Tongue (tissue), 2 donors: Measurements from ENCODE around the gene KIRREL1. TPM values are rescaled to one million over a fixed set of nuclear protein-coding genes. Genes with fewer than 3 reads are reported as not detected.

Source experiments
- DNase-seq: peaks from one replicate; pipeline ENCODE4 v3.0.0-alpha.2; 2015
- total RNA-seq: library from RNA; depleted of rRNA; stranded (reverse); fragments of >200 nt; gene quantifications from one replicate; pipeline ENCODE4 v1.2.3, GENCODE V29; 2014

Gene KIRREL1
- total RNA-seq, 1 donor from 2014 or later, result 46.2 TPM

- no peak for DNase-seq
Observed at GRCh38 chr1:158146739-158147138, 153.3 kb downstream of the KIRREL1 start.

- no peak for DNase-seq
Observed at GRCh38 chr1:158147401-158147800, 154.0 kb downstream of the KIRREL1 start.

- no peak for DNase-seq
Observed at GRCh38 chr1:158147869-158148268, 154.4 kb downstream of the KIRREL1 start.

GRCh38 chr1:158148468-158148867 lies 155.0 kb downstream of the KIRREL1 start:
- DNase-seq, result no peak

- no peak for DNase-seq
Observed at GRCh38 chr1:158149175-158149574, 155.7 kb downstream of the KIRREL1 start.

Other genes starting within 250 kb of the KIRREL1 start
- gene FCRL2, start 216.5 kb upstream of the KIRREL1 start, total RNA-seq, result 0.10 TPM
- gene FCRL1, start 173.5 kb upstream of the KIRREL1 start, total RNA-seq, result 1.2 TPM
- not detected for gene CD5L, start 151.8 kb upstream of the KIRREL1 start, total RNA-seq
- 1.8 TPM for gene CD1D, start 187.2 kb downstream of the KIRREL1 start, total RNA-seq